Germinal center (tissue), 1 donor: Measurements from ENCODE around the gene BTNL3.
"Not testable (repeated sequence)": the region's sequence is repeated elsewhere in the genome, so short reads cannot be mapped to it uniquely, and the experiment has no call there.

ENCODE experiments used
- DNase-seq: peaks from one replicate; pipeline ENCODE4 v3.0.0; 2012; ENCODE audit warnings: mixed read lengths, low spot score

The BTNL3 gene

DNA sequence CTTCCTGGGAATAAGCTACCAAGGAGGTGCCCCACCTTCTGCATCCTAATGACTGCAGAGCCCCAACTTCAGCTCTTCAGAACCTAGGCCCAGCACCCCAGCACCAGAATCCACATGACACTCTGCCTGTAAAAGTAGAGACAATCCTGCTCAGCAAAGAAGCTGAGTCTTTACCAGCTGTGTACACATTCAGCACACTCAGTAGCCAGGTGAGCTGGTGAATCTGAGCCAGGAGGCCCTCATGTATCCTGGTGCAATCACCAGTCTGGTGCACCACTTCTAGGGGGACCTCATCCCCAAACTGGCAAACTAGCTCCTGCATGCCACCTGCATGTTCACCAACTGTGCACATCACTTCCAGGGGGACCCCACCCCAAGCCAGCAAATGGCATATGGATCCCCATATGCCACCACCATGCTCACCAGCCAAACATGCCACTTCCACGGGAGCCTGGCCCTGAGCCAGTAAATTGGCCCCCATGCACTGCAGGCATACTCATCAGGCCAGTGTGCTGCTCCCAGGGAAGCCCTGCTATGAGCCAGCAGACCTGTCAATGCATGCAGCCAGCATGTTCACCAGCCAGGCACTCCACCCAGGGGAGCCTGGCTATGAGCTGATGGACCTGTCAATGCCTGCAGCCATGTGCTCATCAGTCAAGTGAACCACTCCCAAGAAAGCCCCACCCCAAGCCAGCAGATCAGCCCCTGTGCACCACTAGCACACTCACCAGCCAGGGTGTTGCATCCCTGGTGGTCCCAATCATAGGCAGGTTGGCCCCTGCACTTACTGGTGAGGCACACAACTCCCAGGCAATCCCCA, 35.8 kb downstream of the BTNL3 start:
- no peak for DNase-seq

GRCh38 chr5:181027452-181028031, 38.9 kb downstream of the BTNL3 start:
- DNase-seq: no peak

DNA sequence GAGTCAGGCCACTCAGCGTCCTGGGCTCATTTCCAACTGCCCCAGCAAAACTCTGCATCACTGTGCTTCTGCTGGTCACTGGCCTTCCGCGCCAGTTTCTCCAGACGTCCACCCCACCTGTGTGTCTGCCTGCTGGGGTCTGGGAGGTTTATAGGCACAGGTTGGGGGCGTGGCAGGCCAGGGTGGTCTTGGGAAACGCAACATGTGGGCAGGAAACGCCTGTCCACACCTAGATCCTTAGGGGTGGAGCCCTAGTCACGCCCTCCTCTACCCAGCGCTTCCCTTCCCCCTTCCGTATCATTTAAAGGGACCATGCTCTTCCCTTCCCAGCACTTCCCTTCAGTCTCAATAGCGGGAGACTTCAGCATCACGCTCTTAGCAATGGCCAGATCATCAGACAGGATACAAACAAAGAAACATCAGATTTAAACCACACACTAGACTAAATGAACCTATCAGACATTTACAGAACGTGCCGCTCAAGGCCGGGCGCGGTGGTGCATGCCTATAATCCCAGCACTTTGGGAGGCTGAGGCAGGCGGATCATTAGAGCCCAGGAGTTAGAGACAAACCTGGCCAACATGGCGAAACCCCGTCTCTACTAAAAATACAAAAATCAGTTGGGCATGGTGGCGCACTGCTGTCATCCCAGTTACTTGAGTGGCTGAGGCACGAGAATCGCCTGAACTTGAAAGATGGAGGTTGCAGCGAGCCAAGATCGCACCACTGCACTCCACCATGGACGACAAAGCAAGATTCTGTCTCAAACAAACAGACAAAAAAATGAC, 39.6 kb downstream of the BTNL3 start:
- DNase-seq: no peak

- DNase-seq: no peak
Observed at GRCh38 chr5:181031716-181032115, 43.1 kb downstream of the BTNL3 start.

DNA sequence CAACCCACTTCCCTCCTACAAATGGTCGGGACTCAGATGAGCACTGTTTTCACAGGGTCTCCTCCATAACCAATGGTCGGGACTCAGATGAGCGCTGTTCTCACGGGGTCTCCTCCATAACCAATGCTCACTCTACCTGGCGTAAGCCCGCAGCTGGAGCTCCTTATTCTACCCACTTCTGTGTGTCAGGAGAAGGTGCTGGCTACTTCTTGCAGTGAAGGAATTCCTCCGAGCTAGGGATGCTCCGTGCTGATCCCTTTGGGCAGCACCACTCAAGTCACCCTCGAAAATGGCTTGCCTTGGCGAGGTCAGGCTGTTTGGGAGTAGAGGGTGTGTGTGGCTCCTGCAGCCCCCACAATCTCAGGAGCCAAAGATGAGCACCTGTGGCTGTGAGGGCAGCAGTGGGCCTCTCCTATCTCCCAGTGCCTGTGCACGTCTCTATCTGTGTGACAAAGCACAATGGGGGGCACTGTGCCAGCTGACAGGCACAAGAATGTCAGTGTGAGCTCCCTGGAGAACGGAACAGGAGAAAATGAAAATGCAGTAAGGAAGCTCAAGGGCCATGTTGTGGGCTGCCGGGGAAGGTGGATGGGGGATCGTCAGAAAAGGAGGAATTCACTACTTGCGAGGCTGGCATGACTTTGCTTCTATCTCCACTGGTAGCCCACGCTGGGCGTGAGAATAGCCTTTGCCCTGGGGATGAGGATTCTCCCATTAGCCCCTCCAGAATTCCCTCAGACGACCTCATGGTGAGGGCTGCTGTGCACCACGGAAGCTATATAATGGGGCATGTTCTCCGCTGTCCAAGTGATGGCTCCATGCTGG, 47.6 kb downstream of the BTNL3 start:
- DNase-seq: no peak

DNA sequence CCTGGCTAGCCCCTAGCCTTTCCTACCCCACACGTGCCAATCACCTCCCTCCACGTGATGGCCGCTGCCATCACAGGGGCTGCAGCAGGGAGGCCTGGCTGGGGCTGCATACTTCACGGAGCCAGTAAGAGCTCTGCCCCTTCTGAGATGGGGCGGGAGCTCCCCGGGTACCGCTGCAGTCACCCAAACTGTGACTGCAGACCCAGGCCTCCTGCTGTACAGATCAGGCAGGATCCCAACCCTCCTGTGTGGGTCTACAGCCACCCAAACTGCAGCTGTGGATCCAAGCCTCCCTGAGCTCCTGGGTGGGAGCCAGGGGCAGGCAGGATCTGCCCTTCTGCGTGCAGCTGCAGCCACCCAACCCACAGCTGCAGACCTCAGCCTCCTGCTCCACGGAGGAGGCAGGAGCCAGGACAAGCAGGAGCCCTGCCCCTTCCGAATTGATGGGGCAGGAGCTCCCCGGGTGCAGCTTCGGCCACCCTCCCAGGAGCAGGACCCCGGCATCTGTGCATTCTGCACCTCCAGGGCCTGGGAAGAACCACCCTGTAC, 48.2 kb downstream of the BTNL3 start:
- no peak for DNase-seq

- DNase-seq: no peak
Observed at GRCh38 chr5:181037365-181037861, 48.8 kb downstream of the BTNL3 start.

GRCh38 chr5:181039471-181039870, 50.8 kb downstream of the BTNL3 start:
- DNase-seq: no peak

- no peak for DNase-seq
Observed at GRCh38 chr5:181039931-181040630, 51.4 kb downstream of the BTNL3 start, which contains the start of gene BTNL9. BTNL9 (plus strand) TSS chr5:181040266; CDS start chr5:181045490, 5,224 bp downstream.

GRCh38 chr5:181040631-181040945, 51.9 kb downstream of the BTNL3 start:
- DNase-seq: no peak

- no peak for DNase-seq
Observed at GRCh38 chr5:181041043-181041442, 52.4 kb downstream of the BTNL3 start.

GRCh38 chr5:181042036-181042713, 53.5 kb downstream of the BTNL3 start:
- DNase-seq: no peak

DNA sequence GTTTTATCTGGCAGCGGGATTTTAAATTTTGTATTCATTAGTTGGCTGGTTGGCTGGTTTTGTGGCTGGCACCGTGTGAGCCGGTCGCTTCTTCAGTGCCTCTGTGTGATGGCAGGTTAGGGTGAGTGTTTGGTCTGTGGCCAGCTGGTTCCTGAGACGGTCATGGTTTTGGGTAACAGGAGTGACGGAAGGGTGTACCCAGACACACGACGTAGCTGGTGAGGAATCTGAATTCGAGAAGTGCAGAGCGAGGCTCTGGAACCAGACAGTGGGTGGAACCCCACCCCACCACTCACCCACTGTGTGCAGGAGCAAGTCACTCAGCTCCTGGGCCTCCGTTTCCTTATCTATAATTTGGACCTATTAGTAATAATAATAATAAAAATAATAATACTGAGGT, 54.1 kb downstream of the BTNL3 start:
- no peak for DNase-seq

- DNase-seq: no peak
Observed at GRCh38 chr5:181043285-181044092, 54.8 kb downstream of the BTNL3 start.

GRCh38 chr5:181044093-181044599, 55.5 kb downstream of the BTNL3 start:
- no peak for DNase-seq

DNA sequence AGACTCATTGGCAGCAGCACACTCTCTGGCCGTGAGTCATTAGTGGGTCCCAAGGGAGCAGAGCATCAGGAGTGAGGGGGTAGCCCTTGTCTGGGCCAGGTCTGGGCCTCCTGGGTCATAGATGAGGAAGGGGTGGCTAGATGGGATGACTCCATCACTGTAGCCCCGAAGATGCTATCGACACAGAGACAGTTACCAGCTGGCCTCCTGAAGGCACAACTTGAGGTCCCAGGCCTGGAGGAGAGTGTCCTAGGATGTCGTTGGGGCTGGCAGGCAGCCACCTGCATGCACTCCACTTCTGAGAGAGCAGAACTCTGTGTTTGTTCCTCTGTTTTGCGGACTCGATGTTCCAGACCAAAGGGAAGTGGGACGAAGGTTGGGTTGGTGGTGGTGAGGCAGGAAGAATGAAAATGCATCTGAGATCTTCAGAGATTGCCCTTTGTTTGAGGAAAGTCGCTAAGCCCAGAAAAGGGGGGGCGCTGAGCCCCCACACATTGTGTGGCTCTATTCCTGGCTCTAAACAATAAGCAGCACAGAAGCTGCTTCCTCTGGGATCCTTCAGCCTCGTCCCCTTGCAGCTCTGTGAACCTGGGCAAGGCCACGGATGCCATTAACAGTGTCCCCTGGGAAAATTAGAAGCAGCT, 56.1 kb downstream of the BTNL3 start:
- no peak for DNase-seq

- DNase-seq: no peak
Observed at GRCh38 chr5:181045316-181045715, 56.7 kb downstream of the BTNL3 start.

- DNase-seq: not testable (repeated sequence)
Observed at GRCh38 chr5:181045857-181046256, 57.2 kb downstream of the BTNL3 start.

DNA sequence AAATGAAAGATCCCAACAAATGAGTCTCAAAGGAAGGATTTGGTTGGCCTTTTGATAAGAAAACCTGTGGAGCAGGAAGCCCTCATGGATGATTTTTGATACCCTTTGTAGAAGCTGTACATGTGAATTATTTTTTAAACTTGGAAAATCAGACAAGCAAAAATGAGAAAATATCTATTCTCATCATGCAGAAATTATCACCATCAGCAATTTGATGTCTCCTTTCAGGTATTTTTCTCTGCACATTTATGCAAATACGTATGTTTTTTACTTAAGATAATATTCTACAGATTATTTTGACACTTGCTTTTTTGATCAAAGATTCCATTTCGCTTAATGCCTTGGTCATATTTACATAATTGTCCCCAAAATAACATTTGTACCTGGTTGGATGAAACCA, 58.6 kb downstream of the BTNL3 start:
- no peak for DNase-seq
